HEK293 (cell line): Measurements from ENCODE around the gene CETP.

Experiments used
- ZNF610 ChIP-seq: fragments of 450-650 bp; formaldehyde crosslinking; IDR thresholded peaks from 2 replicates; pipeline ENCODE4 v1.5.1; 2016; ENCODE audit warnings: missing biosample characterization, missing genetic modification characterization, borderline replicate concordance
- TF ChIP-seq, protein P1 (sequence below): fragments of 450-650 bp; formaldehyde crosslinking; IDR thresholded peaks from 2 replicates; pipeline ENCODE4 v1.5.1; 2016; ENCODE audit warnings: missing biosample characterization, missing genetic modification characterization
- TF ChIP-seq, protein P2 (sequence below): sonication (generic); formaldehyde crosslinking; IDR thresholded peaks from 2 replicates; pipeline ENCODE4 v1.8.1; 2022; ENCODE audit warnings: mild to moderate bottlenecking, moderate library complexity, missing genetic modification reagents
- TF ChIP-seq, protein P3 (sequence below): fragments of 450-650 bp; formaldehyde crosslinking; IDR thresholded peaks from 2 replicates; pipeline ENCODE4 v1.5.1; 2016; ENCODE audit warnings: missing biosample characterization, missing genetic modification characterization

DNA sequence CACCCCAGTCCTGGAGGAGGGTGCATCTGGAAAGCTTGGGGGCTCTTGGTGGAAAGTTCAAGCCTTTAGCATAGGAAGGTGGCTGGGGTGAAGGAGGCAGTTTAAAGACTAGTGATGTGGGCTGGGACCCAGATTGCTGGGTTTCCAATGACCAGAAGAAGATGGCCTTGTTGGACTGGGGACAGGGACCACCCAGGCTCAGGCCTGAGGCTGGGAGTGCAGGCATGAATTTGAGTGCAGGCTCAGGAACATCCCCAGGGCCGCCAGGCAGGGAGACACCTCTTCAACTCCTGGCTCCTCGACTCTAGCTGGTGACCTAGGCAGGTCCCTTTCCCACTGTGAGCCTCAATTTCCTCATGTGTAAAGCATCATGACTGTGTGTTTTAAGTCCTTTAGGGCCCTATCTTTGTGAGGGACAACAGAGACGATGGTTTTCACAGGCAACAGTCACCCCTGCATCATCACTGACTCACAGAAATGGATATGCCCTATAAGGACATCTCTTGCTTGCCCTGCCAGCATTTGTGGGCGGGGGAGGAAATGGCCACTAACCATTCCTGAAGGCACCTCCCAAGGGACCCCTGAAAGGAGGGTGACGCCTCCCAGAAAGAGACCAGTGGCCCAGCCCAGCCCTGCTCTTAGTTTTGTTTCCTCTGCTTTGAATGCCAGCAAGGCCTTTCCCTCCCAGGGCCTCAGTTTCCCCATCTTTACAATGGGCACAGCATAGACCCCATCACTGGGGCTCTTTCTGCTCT, 38.7 kb downstream of the CETP start:
- TF ChIP-seq, protein P1, sequence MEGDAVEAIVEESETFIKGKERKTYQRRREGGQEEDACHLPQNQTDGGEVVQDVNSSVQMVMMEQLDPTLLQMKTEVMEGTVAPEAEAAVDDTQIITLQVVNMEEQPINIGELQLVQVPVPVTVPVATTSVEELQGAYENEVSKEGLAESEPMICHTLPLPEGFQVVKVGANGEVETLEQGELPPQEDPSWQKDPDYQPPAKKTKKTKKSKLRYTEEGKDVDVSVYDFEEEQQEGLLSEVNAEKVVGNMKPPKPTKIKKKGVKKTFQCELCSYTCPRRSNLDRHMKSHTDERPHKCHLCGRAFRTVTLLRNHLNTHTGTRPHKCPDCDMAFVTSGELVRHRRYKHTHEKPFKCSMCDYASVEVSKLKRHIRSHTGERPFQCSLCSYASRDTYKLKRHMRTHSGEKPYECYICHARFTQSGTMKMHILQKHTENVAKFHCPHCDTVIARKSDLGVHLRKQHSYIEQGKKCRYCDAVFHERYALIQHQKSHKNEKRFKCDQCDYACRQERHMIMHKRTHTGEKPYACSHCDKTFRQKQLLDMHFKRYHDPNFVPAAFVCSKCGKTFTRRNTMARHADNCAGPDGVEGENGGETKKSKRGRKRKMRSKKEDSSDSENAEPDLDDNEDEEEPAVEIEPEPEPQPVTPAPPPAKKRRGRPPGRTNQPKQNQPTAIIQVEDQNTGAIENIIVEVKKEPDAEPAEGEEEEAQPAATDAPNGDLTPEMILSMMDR (tag by site-specific recombination) = no peak
- TF ChIP-seq, protein P2, sequence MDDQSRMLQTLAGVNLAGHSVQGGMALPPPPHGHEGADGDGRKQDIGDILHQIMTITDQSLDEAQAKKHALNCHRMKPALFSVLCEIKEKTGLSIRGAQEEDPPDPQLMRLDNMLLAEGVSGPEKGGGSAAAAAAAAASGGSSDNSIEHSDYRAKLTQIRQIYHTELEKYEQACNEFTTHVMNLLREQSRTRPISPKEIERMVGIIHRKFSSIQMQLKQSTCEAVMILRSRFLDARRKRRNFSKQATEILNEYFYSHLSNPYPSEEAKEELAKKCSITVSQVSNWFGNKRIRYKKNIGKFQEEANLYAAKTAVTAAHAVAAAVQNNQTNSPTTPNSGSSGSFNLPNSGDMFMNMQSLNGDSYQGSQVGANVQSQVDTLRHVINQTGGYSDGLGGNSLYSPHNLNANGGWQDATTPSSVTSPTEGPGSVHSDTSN (CRISPR knock-in tag) = no peak
- no peak for TF ChIP-seq ZNF610 (tag by site-specific recombination)
- TF ChIP-seq, protein P3, sequence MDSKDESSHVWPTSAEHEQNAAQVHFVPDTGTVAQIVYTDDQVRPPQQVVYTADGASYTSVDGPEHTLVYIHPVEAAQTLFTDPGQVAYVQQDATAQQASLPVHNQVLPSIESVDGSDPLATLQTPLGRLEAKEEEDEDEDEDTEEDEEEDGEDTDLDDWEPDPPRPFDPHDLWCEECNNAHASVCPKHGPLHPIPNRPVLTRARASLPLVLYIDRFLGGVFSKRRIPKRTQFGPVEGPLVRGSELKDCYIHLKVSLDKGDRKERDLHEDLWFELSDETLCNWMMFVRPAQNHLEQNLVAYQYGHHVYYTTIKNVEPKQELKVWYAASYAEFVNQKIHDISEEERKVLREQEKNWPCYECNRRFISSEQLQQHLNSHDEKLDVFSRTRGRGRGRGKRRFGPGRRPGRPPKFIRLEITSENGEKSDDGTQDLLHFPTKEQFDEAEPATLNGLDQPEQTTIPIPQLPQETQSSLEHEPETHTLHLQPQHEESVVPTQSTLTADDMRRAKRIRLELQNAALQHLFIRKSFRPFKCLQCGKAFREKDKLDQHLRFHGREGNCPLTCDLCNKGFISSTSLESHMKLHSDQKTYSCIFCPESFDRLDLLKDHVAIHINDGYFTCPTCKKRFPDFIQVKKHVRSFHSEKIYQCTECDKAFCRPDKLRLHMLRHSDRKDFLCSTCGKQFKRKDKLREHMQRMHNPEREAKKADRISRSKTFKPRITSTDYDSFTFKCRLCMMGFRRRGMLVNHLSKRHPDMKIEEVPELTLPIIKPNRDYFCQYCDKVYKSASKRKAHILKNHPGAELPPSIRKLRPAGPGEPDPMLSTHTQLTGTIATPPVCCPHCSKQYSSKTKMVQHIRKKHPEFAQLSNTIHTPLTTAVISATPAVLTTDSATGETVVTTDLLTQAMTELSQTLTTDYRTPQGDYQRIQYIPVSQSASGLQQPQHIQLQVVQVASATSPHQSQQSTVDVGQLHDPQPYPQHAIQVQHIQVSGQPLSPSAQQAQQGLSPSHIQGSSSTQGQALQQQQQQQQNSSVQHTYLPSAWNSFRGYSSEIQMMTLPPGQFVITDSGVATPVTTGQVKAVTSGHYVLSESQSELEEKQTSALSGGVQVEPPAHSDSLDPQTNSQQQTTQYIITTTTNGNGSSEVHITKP (tag by site-specific recombination) = no peak
